Stimulated activated CD4-positive, alpha-beta T cell treated with anti-CD3 and anti-CD28 coated beads, Interleukin-1b, Interleukin-23, amount 100 ng/mL, for 1 hour (primary cell): ENCODE results near the gene CAMK4.

Experiments used
- DNase-seq, 2 donors: peaks; one replicate each; pipeline ENCODE4 v3.0.0-alpha.2; 2020; ENCODE audit warnings: low read depth in 2 of 2

The CAMK4 gene

GRCh38 chr5:111486055-111486454 is 261.9 kb downstream of the CAMK4 start:
- DNase-seq = no peak

DNA sequence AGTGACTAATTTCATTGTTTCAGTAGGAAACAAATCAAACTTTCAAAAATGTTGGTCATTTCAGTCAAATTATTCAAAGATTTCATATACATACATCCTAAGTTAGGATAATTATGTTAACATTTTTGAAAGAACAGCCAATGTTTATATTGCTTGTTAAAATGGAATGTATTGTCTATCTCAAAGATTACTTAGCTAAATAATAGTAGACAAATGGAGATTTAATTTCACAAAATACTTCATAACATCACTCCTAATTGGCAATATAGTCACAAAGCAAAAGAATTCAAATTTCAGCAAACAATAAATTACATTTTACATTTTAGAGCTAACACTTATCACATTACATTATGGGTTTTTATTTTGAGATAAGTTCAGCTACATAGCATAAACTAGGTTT is 262.7 kb downstream of the CAMK4 start:
- DNase-seq = no peak

- DNase-seq = no peak
Observed at GRCh38 chr5:111488353-111488752, 264.2 kb downstream of the CAMK4 start.

DNA sequence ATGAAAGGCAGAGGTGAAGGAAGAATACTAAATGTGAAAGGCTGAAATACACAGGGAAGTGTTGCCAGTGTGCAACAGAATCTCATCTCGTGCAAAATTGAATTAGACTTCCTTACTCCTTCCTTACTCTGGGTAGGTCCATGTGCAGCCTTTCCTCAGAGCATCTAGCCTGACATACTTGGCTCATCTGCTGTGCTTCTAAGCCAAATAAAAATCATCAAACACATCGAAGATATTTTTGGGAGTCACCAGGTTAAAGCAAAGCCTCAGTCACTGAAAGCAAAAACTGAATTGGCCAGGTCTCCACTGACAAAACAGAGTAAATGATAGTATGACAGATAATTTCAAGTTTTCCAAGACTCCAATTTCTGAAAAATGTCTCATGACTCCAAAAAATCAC is 268.8 kb downstream of the CAMK4 start:
- DNase-seq = no peak

DNA sequence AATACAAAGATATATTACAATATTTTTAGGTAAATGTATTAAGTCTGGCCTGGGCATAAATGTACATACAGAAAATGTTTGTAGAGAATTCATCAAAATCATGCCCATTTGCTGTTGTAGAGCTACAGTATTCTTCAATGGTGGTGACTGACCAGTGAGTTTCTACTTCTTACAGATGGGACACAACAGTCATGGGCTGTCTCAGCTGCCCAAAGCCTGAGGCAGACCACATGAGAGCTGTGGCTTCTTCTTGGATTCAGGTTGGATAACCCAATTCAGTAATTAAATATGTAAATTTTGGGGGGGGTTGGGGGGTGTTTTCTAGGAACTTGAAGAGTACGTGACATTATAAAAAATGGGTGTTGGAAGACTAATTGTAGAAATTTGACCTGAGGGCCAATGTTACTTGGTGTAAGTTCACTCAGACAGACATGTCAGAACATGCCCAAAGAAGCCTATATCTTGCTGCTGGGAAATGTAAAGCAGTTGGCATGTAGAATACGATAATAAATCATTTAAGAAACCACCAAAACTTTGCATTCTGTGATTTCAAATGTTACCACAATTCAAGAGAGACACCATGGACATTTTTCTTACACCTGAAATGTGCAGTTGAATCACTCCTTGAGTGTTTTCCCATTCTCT is 270.3 kb downstream of the CAMK4 start:
- DNase-seq = no peak

DNA sequence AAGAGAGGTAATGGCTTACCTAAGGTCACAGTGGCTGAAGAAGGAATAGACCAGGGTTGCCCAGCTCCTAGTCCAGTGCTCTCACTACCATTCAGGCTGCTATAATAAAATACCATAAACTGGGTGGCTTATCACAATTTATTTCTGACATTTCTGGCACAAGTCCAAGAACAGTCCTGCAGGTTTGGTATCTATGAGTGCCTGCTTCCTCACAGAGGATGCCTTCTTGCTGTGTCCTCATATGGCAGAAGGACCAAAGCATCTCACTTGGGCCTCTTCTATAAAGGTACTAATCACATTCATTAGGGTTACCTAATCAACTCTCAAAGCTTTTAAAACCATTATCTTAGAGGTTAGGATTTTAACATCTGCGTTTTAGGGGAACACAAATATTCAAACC is 271.0 kb downstream of the CAMK4 start:
- DNase-seq = no peak

DNA sequence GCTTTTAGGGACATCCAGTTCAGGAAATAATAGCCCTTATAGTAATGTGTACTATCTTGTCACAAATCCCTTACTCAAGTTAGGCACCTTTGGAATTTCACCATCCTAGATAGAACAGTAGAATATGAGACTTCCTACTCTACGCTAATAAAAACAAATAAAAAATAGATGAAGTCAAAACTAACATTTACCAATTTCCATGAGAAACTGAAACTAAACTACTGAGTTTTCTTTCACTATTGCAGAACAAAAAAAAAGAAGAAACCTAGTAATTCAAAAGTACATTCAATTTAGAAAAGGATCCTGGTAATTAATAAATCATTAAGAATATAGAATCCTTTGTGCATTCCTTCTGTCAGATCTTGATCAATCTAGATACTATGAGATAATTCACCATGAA is 274.2 kb downstream of the CAMK4 start:
- no peak for DNase-seq

GRCh38 chr5:111502956-111503355 is 278.8 kb downstream of the CAMK4 start:
- no peak for DNase-seq

GRCh38 chr5:111505096-111505495 is 280.9 kb downstream of the CAMK4 start:
- DNase-seq = no peak

GRCh38 chr5:111507276-111507675 is 283.1 kb downstream of the CAMK4 start:
- DNase-seq = no peak

DNA sequence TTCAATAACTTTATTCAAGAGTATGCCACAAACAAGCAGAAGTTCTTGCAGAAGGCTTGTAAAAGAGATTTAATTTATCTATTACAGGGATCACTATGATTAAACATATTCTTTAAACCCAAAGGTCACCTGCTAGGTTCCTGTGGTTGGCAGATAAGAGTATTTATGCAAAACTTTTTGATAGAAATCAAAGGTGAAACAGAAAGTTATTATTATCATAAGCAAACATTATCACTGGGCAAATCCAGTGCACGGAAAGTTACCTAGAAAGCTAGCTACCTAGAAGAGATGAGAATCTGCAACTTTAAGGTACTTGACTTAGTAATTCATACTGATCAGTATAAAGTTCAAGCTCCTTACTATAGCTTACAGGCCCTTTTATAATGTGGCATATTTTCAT is 284.9 kb downstream of the CAMK4 start:
- no peak for DNase-seq

DNA sequence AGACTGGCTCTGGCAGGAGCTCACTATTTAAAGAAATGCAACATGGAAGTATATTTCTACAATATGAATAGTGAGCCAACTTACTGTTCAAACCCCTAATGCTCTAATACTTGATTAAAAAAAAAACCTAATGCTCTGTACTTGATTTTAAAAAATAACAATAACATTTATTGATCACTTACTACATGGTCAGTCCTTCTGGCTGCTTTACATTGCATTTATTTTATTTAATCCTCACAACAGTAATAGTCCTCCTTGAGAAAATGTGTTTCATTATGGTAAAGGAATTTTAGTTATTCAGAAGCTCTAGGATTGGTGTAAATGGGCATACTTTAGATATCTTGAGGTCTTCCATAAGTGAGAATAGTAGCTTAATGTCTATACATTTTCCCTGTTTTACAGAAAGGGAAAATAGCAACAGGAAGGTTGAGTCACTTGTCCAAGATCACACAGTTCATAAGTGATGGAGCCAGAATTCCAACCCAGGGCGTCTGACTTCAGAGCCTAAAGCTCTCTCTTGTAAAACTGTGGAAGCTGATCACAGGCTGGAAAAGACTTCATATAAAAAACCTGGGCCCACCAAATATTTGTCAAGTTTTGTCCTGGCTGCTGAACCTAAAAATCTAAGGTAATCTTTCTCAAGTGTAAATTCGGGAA is 287.1 kb downstream of the CAMK4 start:
- DNase-seq = no peak

- DNase-seq = no peak
Observed at GRCh38 chr5:111511831-111512374, 287.7 kb downstream of the CAMK4 start.

DNA sequence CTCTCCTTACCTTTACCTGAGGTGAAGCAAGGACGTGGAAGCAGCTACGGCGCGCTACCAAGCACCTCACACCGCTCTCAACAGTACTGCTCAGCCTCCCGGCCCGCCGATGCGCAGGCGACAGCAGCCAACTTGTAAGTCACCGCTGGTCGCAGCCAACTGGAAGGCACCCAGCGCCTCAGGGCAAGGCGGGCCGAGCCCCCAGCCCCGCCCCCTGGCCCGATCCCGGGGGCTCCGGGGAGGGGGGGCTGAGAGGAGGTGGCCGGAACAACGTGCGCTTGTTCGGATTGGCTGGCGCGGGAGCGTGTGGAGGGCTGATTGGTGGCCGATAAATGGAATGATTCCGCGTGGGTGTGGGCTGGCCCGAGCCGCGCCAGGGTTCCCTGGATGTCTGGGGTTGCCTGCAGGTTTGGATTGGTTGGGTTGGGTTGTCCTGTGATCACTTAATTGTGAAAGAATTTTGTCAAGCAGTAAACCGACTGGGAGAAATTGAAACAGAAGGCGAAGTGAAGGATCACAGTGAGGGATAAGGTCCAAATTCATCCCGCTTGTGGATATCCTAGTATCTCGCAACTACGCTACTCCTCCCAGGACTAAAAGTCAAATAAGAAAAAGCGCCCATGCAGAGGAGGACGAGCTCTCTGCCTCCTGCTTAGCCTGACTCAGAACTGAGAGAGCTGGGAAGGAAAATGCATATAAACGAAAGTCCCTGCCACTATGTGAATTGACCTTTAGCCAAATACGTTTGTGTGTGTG is 288.4 kb downstream of the CAMK4 start, which contains the start of gene STARD4:
Gene STARD4, minus strand, starts transcription at position 161 of the 756 bp plus-strand sequence. CDS start 5,102 bp downstream, outside the sequence.
- peak; percentile 82 to 87 for DNase-seq

DNA sequence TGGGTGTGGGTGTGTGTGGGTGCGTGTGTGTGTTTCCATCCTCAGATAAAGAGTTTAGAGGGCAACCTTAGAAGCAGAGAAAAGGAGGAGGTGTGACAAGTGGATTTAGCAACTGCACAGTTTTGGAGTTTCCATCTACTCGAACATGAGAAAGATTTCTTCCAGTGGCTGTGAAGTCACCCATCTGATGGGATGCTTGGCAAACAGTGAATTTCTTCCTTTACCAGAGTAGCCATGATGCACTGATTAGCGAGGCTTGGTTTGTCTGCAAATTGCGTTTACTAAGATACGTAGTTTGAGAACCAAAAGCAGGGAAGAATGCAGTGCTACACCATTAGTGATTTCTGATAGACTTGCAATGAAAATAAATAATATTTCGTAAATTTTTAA is 288.9 kb downstream of the CAMK4 start:
- DNase-seq = no peak

- no peak for DNase-seq
Observed at GRCh38 chr5:111514087-111514486, 289.9 kb downstream of the CAMK4 start.

- DNase-seq = no peak
Observed at GRCh38 chr5:111517853-111518501, 293.8 kb downstream of the CAMK4 start.

GRCh38 chr5:111518777-111519176 is 294.6 kb downstream of the CAMK4 start:
- DNase-seq = no peak

DNA sequence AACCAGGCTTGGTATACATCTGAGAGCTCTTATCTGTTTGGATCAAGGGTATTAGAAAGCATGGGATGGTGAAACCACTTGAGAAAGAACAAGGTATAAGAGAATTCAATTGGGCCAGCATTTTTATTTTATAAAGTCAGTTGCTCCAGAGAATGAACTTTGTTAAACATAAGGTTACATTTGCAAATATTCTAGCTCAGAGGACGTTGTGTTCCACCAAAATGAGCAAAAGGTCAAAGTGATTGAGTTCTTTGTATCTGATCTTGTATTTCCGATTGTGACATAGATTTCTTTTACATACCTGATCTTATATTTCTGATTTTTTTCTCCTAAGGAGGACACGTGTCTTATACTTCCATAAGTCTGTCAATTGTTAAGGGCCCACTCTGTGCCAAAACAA is 296.7 kb downstream of the CAMK4 start:
- no peak for DNase-seq

DNA sequence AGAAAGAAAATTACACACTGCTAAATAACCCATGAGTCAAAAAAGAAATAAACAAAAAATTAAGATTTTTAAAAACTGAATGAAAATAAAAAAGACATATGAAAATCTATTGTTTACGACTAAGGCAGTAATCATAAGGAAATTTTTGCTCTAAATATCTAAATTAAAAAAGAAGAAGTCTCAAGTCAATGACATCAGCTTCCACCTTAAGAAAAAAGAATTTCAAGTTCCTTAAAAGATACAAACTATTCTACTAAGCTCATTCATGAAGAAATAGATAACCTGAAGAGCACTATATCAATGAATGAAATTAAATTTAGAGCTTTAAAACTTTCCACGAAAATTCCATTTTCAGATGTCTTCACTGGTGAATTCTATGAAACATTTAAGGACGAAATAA is 303.9 kb downstream of the CAMK4 start:
- DNase-seq = no peak

GRCh38 chr5:111530298-111530740 is 306.1 kb downstream of the CAMK4 start:
- DNase-seq = peak; percentile 22 to 54
